ENCODE data around the gene TMEM81.

- TF ChIP-seq POLR2AphosphoS5 (IDR thresholded peaks at IDR 0.05; ENCODE audit: low read depth, low read length): no peak
- no peak for TF ChIP-seq POLR2A (IDR thresholded peaks at IDR 0.05; ENCODE audit: low read depth, low read length)
These were observed 41.1 kb downstream of the TMEM81 start, which contains the start of gene CNTN2 for GRCh38 chr1:205042911-205043806.

All from GM12891 (cell line).